Activated CD8-positive, alpha-beta memory T cell treated with anti-CD3 and anti-CD28 coated beads for 48 hours (primary cell): ENCODE results near the gene TKT.
"Not testable (repeated sequence)": the region's sequence is repeated elsewhere in the genome, so short reads cannot be mapped to it uniquely, and the experiment has no call there.

Experiments used
- DNase-seq, 3 experiments: peaks; one replicate each; pipeline ENCODE4 v3.0.0-alpha.2; 2020; ENCODE audit warnings: low read depth in 2 of 3, low spot score in 2 of 3

TKT gene

GRCh38 chr3:53255775-53256703 is at the start of gene TKT:
Gene TKT, minus strand, starts transcription at chr3:53256022. Its CDS starts 80 bp downstream, at chr3:53255942.
- peak; percentile 49 to 66 (median 51) for DNase-seq

- no peak for DNase-seq
These were observed 48.1 kb upstream of the TKT start for GRCh38 chr3:53303957-53304356.

GRCh38 chr3:53303549-53303948 is 47.7 kb upstream of the TKT start:
- no peak for DNase-seq

- no peak for DNase-seq
These were observed 45.0 kb upstream of the TKT start for GRCh38 chr3:53300826-53301225.

GRCh38 chr3:53299611-53300023 is 43.8 kb upstream of the TKT start:
- not testable (repeated sequence) for DNase-seq

- DNase-seq = no peak
These were observed 39.6 kb upstream of the TKT start for GRCh38 chr3:53295410-53295809.

GRCh38 chr3:53293867-53294266 is 38.0 kb upstream of the TKT start:
- no peak for DNase-seq

GRCh38 chr3:53288214-53288613 is 32.4 kb upstream of the TKT start:
- DNase-seq = no peak

GRCh38 chr3:53287131-53287629 is 31.4 kb upstream of the TKT start:
- no peak for DNase-seq

- DNase-seq = no peak
These were observed 30.9 kb upstream of the TKT start for GRCh38 chr3:53286727-53287126.

- DNase-seq = no peak
These were observed 26.8 kb upstream of the TKT start for GRCh38 chr3:53282581-53282980.

GRCh38 chr3:53278667-53279066 is 22.8 kb upstream of the TKT start:
- no peak for DNase-seq

GRCh38 chr3:53274938-53275605 is 19.2 kb upstream of the TKT start:
- no peak for DNase-seq

- DNase-seq = no peak
These were observed 17.4 kb upstream of the TKT start for GRCh38 chr3:53273146-53273670.

GRCh38 chr3:53269888-53270880 is 14.4 kb upstream of the TKT start:
- DNase-seq = no peak

- DNase-seq = not testable (repeated sequence)
These were observed 13.4 kb upstream of the TKT start for GRCh38 chr3:53269193-53269592.

- no peak for DNase-seq
These were observed 11.9 kb upstream of the TKT start for GRCh38 chr3:53267766-53268165.

- no peak for DNase-seq
These were observed 8.9 kb upstream of the TKT start for GRCh38 chr3:53264718-53265117.

- DNase-seq = no peak
These were observed 8.1 kb upstream of the TKT start for GRCh38 chr3:53263907-53264306.

- no peak for DNase-seq
These were observed 5.9 kb upstream of the TKT start for GRCh38 chr3:53261712-53262111.
